IPS-11a (cell line): ENCODE measurements around the gene COX6B2.
"Not testable (repeated sequence)": the region's sequence is repeated elsewhere in the genome, so short reads cannot be mapped to it uniquely, and the experiment has no call there.

Source experiments
- H3K4me3 ChIP-seq: one replicate; pipeline ENCODE4 v1.5.1; 2013; ENCODE audit warnings: low read depth, low read length, control low read depth

COX6B2 gene

GRCh38 chr19:55345101-55345817 is 9.3 kb downstream of the COX6B2 start:
- H3K4me3 ChIP-seq = no peak overlapping the region

GRCh38 chr19:55344444-55344843 is 10.1 kb downstream of the COX6B2 start:
- no peak overlapping the region for H3K4me3 ChIP-seq

- no peak overlapping the region for H3K4me3 ChIP-seq
Observed at GRCh38 chr19:55341595-55342531, 12.7 kb downstream of the COX6B2 start.

DNA sequence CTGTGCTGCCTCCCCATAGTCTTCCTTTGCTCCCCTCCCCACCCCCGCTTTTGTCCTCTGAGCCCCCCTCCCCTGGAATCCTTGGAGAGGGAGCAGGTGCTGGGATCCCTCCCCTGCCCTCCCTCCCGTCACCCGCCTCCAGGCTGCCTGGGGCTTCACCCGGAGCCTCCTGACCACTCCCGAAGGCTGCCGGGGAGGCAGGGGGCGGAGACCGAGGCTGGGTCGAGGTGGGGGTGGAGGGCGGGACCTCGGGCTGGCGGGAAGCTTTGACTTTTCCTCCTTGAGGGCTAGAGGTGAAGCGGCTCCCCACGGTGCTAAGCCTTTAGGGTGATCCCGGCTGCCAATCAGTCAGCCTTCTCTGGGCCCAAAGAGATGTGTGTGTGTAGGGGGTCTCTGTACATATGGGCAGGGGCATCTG is 13.3 kb downstream of the COX6B2 start:
- H3K4me3 ChIP-seq = peak overlapping the region; percentile 72

DNA sequence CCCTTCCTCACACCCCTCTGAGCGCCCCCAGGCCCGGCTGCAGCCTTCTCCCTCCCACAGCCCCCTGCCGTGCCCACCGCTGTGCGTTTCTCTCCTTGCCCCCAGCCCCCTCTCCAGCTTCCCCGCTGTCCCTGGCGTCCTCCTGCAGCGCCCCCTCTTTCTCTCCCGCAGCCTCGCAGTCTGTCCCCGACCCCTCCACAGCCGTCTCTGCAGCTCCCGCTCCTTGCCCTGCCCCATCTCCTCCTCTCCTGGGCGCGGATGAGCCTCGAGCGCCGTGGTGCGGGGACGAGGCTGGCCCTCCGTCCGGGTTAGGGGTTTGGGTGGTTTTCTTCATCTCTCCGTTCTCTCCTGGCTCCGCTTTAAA is 13.8 kb downstream of the COX6B2 start:
- H3K4me3 ChIP-seq = peak overlapping the region; percentile 72

GRCh38 chr19:55339889-55340783 is 14.4 kb downstream of the COX6B2 start:
- peak overlapping the region; percentile 72 for H3K4me3 ChIP-seq

DNA sequence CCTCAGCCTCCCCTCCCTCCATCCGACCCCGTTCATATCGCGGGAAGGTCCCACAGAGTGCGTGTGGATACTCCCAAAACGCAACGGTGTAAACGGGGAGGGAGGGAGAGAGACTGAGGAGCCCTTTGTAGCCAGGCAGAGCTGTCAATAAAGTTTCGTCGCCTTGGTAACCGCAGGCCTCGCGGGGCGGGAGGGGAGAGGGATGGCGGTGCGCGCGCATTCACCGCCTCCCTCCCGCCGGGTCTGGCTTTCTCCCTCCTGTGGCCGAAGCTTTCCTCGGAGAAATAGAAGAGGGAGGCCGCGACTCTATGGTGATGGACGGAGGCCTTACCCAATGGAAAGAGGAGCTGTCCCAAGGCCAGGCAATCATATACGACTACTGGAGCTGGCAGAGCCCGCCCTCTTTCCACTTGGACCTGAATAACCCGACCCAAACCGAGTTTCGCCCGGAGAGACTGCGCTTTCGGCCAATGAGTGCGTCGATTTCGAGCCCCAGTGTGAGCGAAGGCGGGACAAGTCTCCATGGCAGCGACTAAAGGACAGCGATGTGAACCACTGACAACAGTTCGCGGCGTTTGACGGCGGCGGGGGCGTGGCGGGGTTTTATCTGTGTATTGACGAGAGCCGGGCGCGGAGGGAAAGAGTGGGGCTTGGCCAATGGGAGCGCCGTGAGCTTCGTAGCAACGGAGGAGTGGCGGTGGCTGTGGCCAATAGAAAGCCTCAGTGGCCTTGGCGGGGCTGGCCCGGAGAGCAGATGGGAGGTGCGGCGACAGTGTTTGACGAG is 15.2 kb downstream of the COX6B2 start, which contains the start of gene KMT5C:
KMT5C (plus strand) TSS at position 772 of the 784 bp plus-strand sequence. CDS start 2,061 bp downstream, outside the sequence.
- H3K4me3 ChIP-seq = peak within 1 kb of the TSS; percentile 72

DNA sequence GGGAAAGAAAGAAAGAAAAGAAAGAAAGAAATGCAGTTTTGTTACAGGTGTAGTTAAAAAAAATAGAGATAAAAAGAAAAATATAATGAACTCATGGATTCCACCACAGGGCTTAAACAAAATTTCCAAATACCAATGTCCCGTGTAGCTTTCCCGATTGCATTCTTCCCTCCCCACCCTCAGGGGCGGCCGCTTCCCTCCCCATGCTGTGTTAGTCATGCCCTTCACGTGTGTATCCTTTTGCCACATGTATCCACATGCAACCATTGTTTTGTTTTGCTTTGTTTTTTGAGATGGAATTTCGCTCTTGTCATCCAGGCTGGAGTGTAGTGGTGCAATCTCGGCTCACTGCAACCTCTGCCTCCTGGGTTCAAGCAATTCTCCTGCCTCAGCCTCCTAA is 18.4 kb downstream of the COX6B2 start:
- H3K4me3 ChIP-seq = no peak overlapping the region

- H3K4me3 ChIP-seq = no peak overlapping the region
Observed at GRCh38 chr19:55333870-55334269, 20.6 kb downstream of the COX6B2 start.

GRCh38 chr19:55329791-55330190 is 24.7 kb downstream of the COX6B2 start:
- not testable (repeated sequence) for H3K4me3 ChIP-seq

- H3K4me3 ChIP-seq = not testable (repeated sequence)
Observed at GRCh38 chr19:55328774-55329318, 25.7 kb downstream of the COX6B2 start.

DNA sequence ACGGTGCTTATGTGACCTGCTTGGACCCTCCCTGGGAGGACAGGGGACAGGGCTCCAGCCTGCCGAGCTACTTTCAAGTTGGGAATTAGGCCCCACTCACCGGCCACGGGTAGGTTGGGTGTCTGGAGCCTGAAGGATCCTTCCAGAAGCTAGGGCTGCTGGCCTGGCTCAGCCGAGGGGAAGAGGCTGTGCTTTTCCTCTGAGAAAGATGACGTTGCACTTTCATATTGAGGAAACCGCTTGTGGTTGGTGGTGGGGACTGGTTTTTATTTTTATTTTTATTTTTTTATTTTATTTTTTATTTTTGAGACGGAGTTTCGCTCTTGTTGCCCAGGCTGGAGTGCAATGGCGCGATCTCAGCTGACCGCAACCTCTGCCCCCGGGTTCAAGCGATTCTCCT is 29.3 kb downstream of the COX6B2 start, which contains the start of gene TMEM150B:
TMEM150B (minus strand) TSS at position 170 of the 400 bp plus-strand sequence. CDS start 4,305 bp downstream, outside the sequence.
- no peak within 1 kb of the TSS for H3K4me3 ChIP-seq

GRCh38 chr19:55324662-55325061 is 29.9 kb downstream of the COX6B2 start:
- no peak overlapping the region for H3K4me3 ChIP-seq

GRCh38 chr19:55322204-55322885 is 32.2 kb downstream of the COX6B2 start:
- no peak overlapping the region for H3K4me3 ChIP-seq

GRCh38 chr19:55321466-55322137 is 32.9 kb downstream of the COX6B2 start:
- H3K4me3 ChIP-seq = no peak overlapping the region

- no peak overlapping the region for H3K4me3 ChIP-seq
Observed at GRCh38 chr19:55320844-55321419, 33.6 kb downstream of the COX6B2 start.

DNA sequence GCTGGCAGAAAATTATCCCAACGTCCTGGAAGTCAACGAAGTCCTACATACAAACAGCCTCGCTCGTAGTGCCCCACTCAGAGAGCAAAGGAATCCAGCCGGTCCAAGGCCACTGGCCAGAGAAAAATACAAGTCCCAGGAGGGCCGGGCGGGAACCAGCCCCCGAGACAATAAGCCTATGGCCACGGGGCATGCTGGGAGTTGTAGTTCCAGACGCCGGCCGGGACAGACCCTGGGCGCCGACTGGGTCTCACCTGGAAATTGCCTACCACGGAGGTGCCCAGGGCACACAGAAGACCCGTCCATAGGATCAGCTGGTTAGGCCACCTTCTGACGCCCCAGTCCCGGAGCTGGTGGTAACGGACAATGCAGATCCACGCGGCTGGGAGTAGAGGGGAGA is 34.7 kb downstream of the COX6B2 start:
- peak overlapping the region; percentile 17 for H3K4me3 ChIP-seq

- H3K4me3 ChIP-seq = no peak overlapping the region
Observed at GRCh38 chr19:55316646-55317045, 37.9 kb downstream of the COX6B2 start.
